ENCODE measurements around the gene PCED1B. TPM values are rescaled to one million over a fixed set of nuclear protein-coding genes. Genes with fewer than 3 reads are reported as not detected.

Gene PCED1B
- polyA plus RNA-seq, 1 donor (not counting 4 experiments of a cell fraction or from before 2014, with no cell fraction given) = 3.2 TPM

- Histone ChIP-seq H3K9me3 (ENCODE audit: control insufficient read depth, low read depth, low read length) (no peaks in the 10 kb centered on the region), H2AFZ (ENCODE audit: control insufficient read depth, low read length) (no peak overlapping the region), H4K20me1 (ENCODE audit: control insufficient read depth, extremely low read depth, insufficient read depth, low read length) (no peaks in the 10 kb centered on the region), H3K9me1 (ENCODE audit: control insufficient read depth, extremely low read depth, insufficient read depth, low read length) (no peaks in the 10 kb centered on the region), H3K4me3 (ENCODE audit: control insufficient read depth in 2 of 3, extremely low read depth in 1 of 3, insufficient read depth in 2 of 3, low read depth in 1 of 3, low read length in 3 of 3) (no peak overlapping the region), H3K4me2 (ENCODE audit: control insufficient read depth, extremely low read depth, insufficient read depth, low read depth, low read length) (no peak overlapping the region), H3K79me2 (ENCODE audit: control insufficient read depth, insufficient read depth, low read length) (no peaks in the 10 kb centered on the region), H3K27me3 (ENCODE audit: control insufficient read depth, extremely low read depth, insufficient read depth, low read length) (no peaks in the 10 kb centered on the region), H3K4me1 (ENCODE audit: control insufficient read depth, extremely low read depth, insufficient read depth, low read length) (no peaks in the 10 kb centered on the region), H3K27ac (ENCODE audit: control insufficient read depth, insufficient read depth, low read length) (no peak overlapping the region), H3K9ac (ENCODE audit: control insufficient read depth, extremely low read depth, insufficient read depth, low read length) (no peak overlapping the region), H3K36me3 (ENCODE audit: control insufficient read depth in 2 of 2, extremely low read depth in 1 of 2, insufficient read depth in 2 of 2, low read length in 2 of 2) (no peaks in the 10 kb centered on the region)
- dilution Hi-C loops (cut with MboI; ENCODE audit: extremely low pct_ligation_motif_present, low sequenced_read_pairs) = no loop called here
- DNase-seq (ENCODE audit: low read depth, low spot score) (no peak), FAIRE-seq (no peak)
- TF ChIP-seq CTCF (optimal IDR thresholded peaks at IDR 0.05 in 1 of 3, IDR thresholded peaks at IDR 0.05 in 1 of 3, conservative IDR thresholded peaks at IDR 0.05 in 1 of 3; ENCODE audit: extremely low read depth in 1 of 3, insufficient read depth in 2 of 3, low read length in 3 of 3) (no peak), EZH2 (IDR thresholded peaks at IDR 0.05; ENCODE audit: low read length) (no peak)
Observed at GRCh38 chr12:47147739-47148138, 68.3 kb downstream of the PCED1B start.

GRCh38 chr12:47149146-47149545 lies 69.7 kb downstream of the PCED1B start:
- DNase-seq (ENCODE audit: low read depth, low spot score) (no peak), FAIRE-seq (no peak)
- TF ChIP-seq CTCF (optimal IDR thresholded peaks at IDR 0.05 in 1 of 3, IDR thresholded peaks at IDR 0.05 in 1 of 3, conservative IDR thresholded peaks at IDR 0.05 in 1 of 3; ENCODE audit: extremely low read depth in 1 of 3, insufficient read depth in 2 of 3, low read length in 3 of 3) = no peak
- TF ChIP-seq EZH2 (IDR thresholded peaks at IDR 0.05; ENCODE audit: low read length) = no peak
- no peaks in the 10 kb centered on the region for H3K27me3 ChIP-seq (ENCODE audit: control insufficient read depth, extremely low read depth, insufficient read depth, low read length)
- H3K9me1 ChIP-seq (ENCODE audit: control insufficient read depth, extremely low read depth, insufficient read depth, low read length) = no peaks in the 10 kb centered on the region
- H3K4me2 ChIP-seq (ENCODE audit: control insufficient read depth, extremely low read depth, insufficient read depth, low read depth, low read length) = no peak overlapping the region
- no peaks in the 10 kb centered on the region for H3K4me1 ChIP-seq (ENCODE audit: control insufficient read depth, extremely low read depth, insufficient read depth, low read length)
- no peak overlapping the region for H3K9ac ChIP-seq (ENCODE audit: control insufficient read depth, extremely low read depth, insufficient read depth, low read length)
- H3K27ac ChIP-seq (ENCODE audit: control insufficient read depth, insufficient read depth, low read length) = no peak overlapping the region
- H2AFZ ChIP-seq (ENCODE audit: control insufficient read depth, low read length) = no peak overlapping the region
- H3K9me3 ChIP-seq (ENCODE audit: control insufficient read depth, low read depth, low read length) = no peaks in the 10 kb centered on the region
- H3K79me2 ChIP-seq (ENCODE audit: control insufficient read depth, insufficient read depth, low read length) = no peaks in the 10 kb centered on the region
- dilution Hi-C loops (cut with MboI; ENCODE audit: extremely low pct_ligation_motif_present, low sequenced_read_pairs) = no loop called here
- H3K4me3 ChIP-seq (ENCODE audit: control insufficient read depth in 2 of 3, extremely low read depth in 1 of 3, insufficient read depth in 2 of 3, low read depth in 1 of 3, low read length in 3 of 3) = no peak overlapping the region
- H3K36me3 ChIP-seq (ENCODE audit: control insufficient read depth in 2 of 2, extremely low read depth in 1 of 2, insufficient read depth in 2 of 2, low read length in 2 of 2) = no peaks in the 10 kb centered on the region
- H4K20me1 ChIP-seq (ENCODE audit: control insufficient read depth, extremely low read depth, insufficient read depth, low read length) = no peaks in the 10 kb centered on the region

All from keratinocyte (primary cell).